ENCODE data around the gene COL4A1.

Gene COL4A1

GRCh38 chr13:110336681-110337080, 29.7 kb upstream of the COL4A1 start:
- H3K4ac ChIP-seq (ENCODE audit: low read depth, low read length): no peak overlapping the region
- H3K23ac ChIP-seq (ENCODE audit: low read length): no peak overlapping the region
- no peak overlapping the region for H4K5ac ChIP-seq (ENCODE audit: low read length)
- H3K4me1 ChIP-seq (ENCODE audit: control insufficient read depth, low read depth, low read length): peaks cover 8% of the 10 kb centered on the region
- peaks cover 9% of the 10 kb centered on the region for H3K79me1 ChIP-seq (ENCODE audit: low read length)
- no peak overlapping the region for H2AK5ac ChIP-seq (ENCODE audit: low read length)
- no peak overlapping the region for H3K27ac ChIP-seq (ENCODE audit: low read depth, low read length)
- H3K4me3 ChIP-seq (ENCODE audit: low read length): no peak overlapping the region
- H2BK120ac ChIP-seq (ENCODE audit: low read depth, low read length): no peak overlapping the region
- H3K9ac ChIP-seq (ENCODE audit: low read length): no peak overlapping the region
- H2BK5ac ChIP-seq (ENCODE audit: low read length): no peak overlapping the region
- no peak overlapping the region for H3K18ac ChIP-seq (ENCODE audit: low read length)
- no peak for DNase-seq
- no CpG with 5 or more reads among the region's 5 CpGs for WGBS (ENCODE audit: extremely low coverage, insufficient coverage, low lambda C conversion rate)
- H3K36me3 ChIP-seq (ENCODE audit: control insufficient read depth, insufficient read depth, low read length): no peaks in the 10 kb centered on the region
- H3K4me2 ChIP-seq (ENCODE audit: low read length): no peak overlapping the region
- no peaks in the 10 kb centered on the region for H3K79me2 ChIP-seq (ENCODE audit: control insufficient read depth, insufficient read depth, low read length)
- no peak overlapping the region for H2BK15ac ChIP-seq (replicated peaks; ENCODE audit: low read depth)
- no peak overlapping the region for H4K8ac ChIP-seq (ENCODE audit: low read depth, low read length)
- H3K56ac ChIP-seq (ENCODE audit: low read length): no peak overlapping the region
- no peaks in the 10 kb centered on the region for H3K27me3 ChIP-seq (ENCODE audit: insufficient read depth, low read length, poor library complexity)

- WGBS (ENCODE audit: extremely low coverage, insufficient coverage, low lambda C conversion rate): no CpG with 5 or more reads among the region's 9 CpGs
- no peak overlapping the region for H3K9ac ChIP-seq (ENCODE audit: low read length)
- H3K27me3 ChIP-seq (ENCODE audit: insufficient read depth, low read length, poor library complexity): no peaks in the 10 kb centered on the region
- H3K4me1 ChIP-seq (ENCODE audit: control insufficient read depth, low read depth, low read length): peaks cover 8% of the 10 kb centered on the region
- no peak overlapping the region for H3K18ac ChIP-seq (ENCODE audit: low read length)
- no peak overlapping the region for H3K23ac ChIP-seq (ENCODE audit: low read length)
- H4K5ac ChIP-seq (ENCODE audit: low read length): no peak overlapping the region
- H3K56ac ChIP-seq (ENCODE audit: low read length): no peak overlapping the region
- H3K79me2 ChIP-seq (ENCODE audit: control insufficient read depth, insufficient read depth, low read length): no peaks in the 10 kb centered on the region
- H3K4me2 ChIP-seq (ENCODE audit: low read length): no peak overlapping the region
- H3K79me1 ChIP-seq (ENCODE audit: low read length): peaks cover 11% of the 10 kb centered on the region
- no peak overlapping the region for H3K4me3 ChIP-seq (ENCODE audit: low read length)
- H2BK120ac ChIP-seq (ENCODE audit: low read depth, low read length): no peak overlapping the region
- no peak for DNase-seq
- no peaks in the 10 kb centered on the region for H3K36me3 ChIP-seq (ENCODE audit: control insufficient read depth, insufficient read depth, low read length)
- no peak overlapping the region for H3K27ac ChIP-seq (ENCODE audit: low read depth, low read length)
- no peak overlapping the region for H2AK5ac ChIP-seq (ENCODE audit: low read length)
- no peak overlapping the region for H3K4ac ChIP-seq (ENCODE audit: low read depth, low read length)
- H4K8ac ChIP-seq (ENCODE audit: low read depth, low read length): no peak overlapping the region
- no peak overlapping the region for H2BK5ac ChIP-seq (ENCODE audit: low read length)
- H2BK15ac ChIP-seq (replicated peaks; ENCODE audit: low read depth): no peak overlapping the region
Observed at GRCh38 chr13:110336108-110336507, 29.2 kb upstream of the COL4A1 start.

- Histone ChIP-seq H3K9ac (ENCODE audit: low read length) (no peak overlapping the region), H3K79me1 (ENCODE audit: low read length) (peaks cover 7% of the 10 kb centered on the region), H3K27ac (ENCODE audit: low read depth, low read length) (no peak overlapping the region), H3K27me3 (ENCODE audit: insufficient read depth, low read length, poor library complexity) (no peaks in the 10 kb centered on the region), H3K4me2 (ENCODE audit: low read length) (no peak overlapping the region), H3K4me1 (ENCODE audit: control insufficient read depth, low read depth, low read length) (peaks cover 5% of the 10 kb centered on the region), H3K36me3 (ENCODE audit: control insufficient read depth, insufficient read depth, low read length) (no peaks in the 10 kb centered on the region), H3K23ac (ENCODE audit: low read length) (no peak overlapping the region), H3K18ac (ENCODE audit: low read length) (no peak overlapping the region), H3K4me3 (ENCODE audit: low read length) (no peak overlapping the region), H2BK15ac (replicated peaks; ENCODE audit: low read depth) (no peak overlapping the region), H4K8ac (ENCODE audit: low read depth, low read length) (no peak overlapping the region), H3K79me2 (ENCODE audit: control insufficient read depth, insufficient read depth, low read length) (no peaks in the 10 kb centered on the region), H2BK120ac (ENCODE audit: low read depth, low read length) (no peak overlapping the region), H2BK5ac (ENCODE audit: low read length) (no peak overlapping the region), H3K4ac (ENCODE audit: low read depth, low read length) (no peak overlapping the region), H3K56ac (ENCODE audit: low read length) (no peak overlapping the region), H2AK5ac (ENCODE audit: low read length) (no peak overlapping the region), H4K5ac (ENCODE audit: low read length) (no peak overlapping the region)
- WGBS (ENCODE audit: extremely low coverage, insufficient coverage, low lambda C conversion rate): no CpG with 5 or more reads among the region's 11 CpGs
- DNase-seq: no peak
Observed at GRCh38 chr13:110334841-110335490, 28.0 kb upstream of the COL4A1 start.

GRCh38 chr13:110334256-110334655, 27.3 kb upstream of the COL4A1 start:
- H3K4ac ChIP-seq (ENCODE audit: low read depth, low read length): no peak overlapping the region
- H2BK120ac ChIP-seq (ENCODE audit: low read depth, low read length): no peak overlapping the region
- H3K79me1 ChIP-seq (ENCODE audit: low read length): peaks cover 7% of the 10 kb centered on the region
- H2AK5ac ChIP-seq (ENCODE audit: low read length): no peak overlapping the region
- H3K79me2 ChIP-seq (ENCODE audit: control insufficient read depth, insufficient read depth, low read length): no peaks in the 10 kb centered on the region
- H3K4me1 ChIP-seq (ENCODE audit: control insufficient read depth, low read depth, low read length): peaks cover 5% of the 10 kb centered on the region
- H3K4me2 ChIP-seq (ENCODE audit: low read length): no peak overlapping the region
- no peak overlapping the region for H3K4me3 ChIP-seq (ENCODE audit: low read length)
- no peak overlapping the region for H3K56ac ChIP-seq (ENCODE audit: low read length)
- no peak overlapping the region for H3K27ac ChIP-seq (ENCODE audit: low read depth, low read length)
- H2BK15ac ChIP-seq (replicated peaks; ENCODE audit: low read depth): no peak overlapping the region
- no peak overlapping the region for H3K18ac ChIP-seq (ENCODE audit: low read length)
- no peaks in the 10 kb centered on the region for H3K27me3 ChIP-seq (ENCODE audit: insufficient read depth, low read length, poor library complexity)
- no peak overlapping the region for H2BK5ac ChIP-seq (ENCODE audit: low read length)
- no peak overlapping the region for H4K8ac ChIP-seq (ENCODE audit: low read depth, low read length)
- WGBS (ENCODE audit: extremely low coverage, insufficient coverage, low lambda C conversion rate): no CpG with 5 or more reads among the region's 8 CpGs
- H3K23ac ChIP-seq (ENCODE audit: low read length): no peak overlapping the region
- DNase-seq: no peak
- H4K5ac ChIP-seq (ENCODE audit: low read length): no peak overlapping the region
- no peaks in the 10 kb centered on the region for H3K36me3 ChIP-seq (ENCODE audit: control insufficient read depth, insufficient read depth, low read length)
- H3K9ac ChIP-seq (ENCODE audit: low read length): no peak overlapping the region

GRCh38 chr13:110333837-110334236, 26.9 kb upstream of the COL4A1 start:
- no peak overlapping the region for H3K18ac ChIP-seq (ENCODE audit: low read length)
- H3K27me3 ChIP-seq (ENCODE audit: insufficient read depth, low read length, poor library complexity): no peaks in the 10 kb centered on the region
- H3K36me3 ChIP-seq (ENCODE audit: control insufficient read depth, insufficient read depth, low read length): no peaks in the 10 kb centered on the region
- H3K4me3 ChIP-seq (ENCODE audit: low read length): no peak overlapping the region
- H2BK5ac ChIP-seq (ENCODE audit: low read length): no peak overlapping the region
- H3K4ac ChIP-seq (ENCODE audit: low read depth, low read length): no peak overlapping the region
- peaks cover 7% of the 10 kb centered on the region for H3K79me1 ChIP-seq (ENCODE audit: low read length)
- no peak overlapping the region for H3K9ac ChIP-seq (ENCODE audit: low read length)
- no CpG with 5 or more reads among the region's 12 CpGs for WGBS (ENCODE audit: extremely low coverage, insufficient coverage, low lambda C conversion rate)
- no peak for DNase-seq
- H4K8ac ChIP-seq (ENCODE audit: low read depth, low read length): no peak overlapping the region
- no peak overlapping the region for H3K27ac ChIP-seq (ENCODE audit: low read depth, low read length)
- H3K79me2 ChIP-seq (ENCODE audit: control insufficient read depth, insufficient read depth, low read length): no peaks in the 10 kb centered on the region
- no peak overlapping the region for H3K23ac ChIP-seq (ENCODE audit: low read length)
- no peak overlapping the region for H2BK120ac ChIP-seq (ENCODE audit: low read depth, low read length)
- no peak overlapping the region for H2BK15ac ChIP-seq (replicated peaks; ENCODE audit: low read depth)
- H3K56ac ChIP-seq (ENCODE audit: low read length): no peak overlapping the region
- H4K5ac ChIP-seq (ENCODE audit: low read length): no peak overlapping the region
- no peak overlapping the region for H2AK5ac ChIP-seq (ENCODE audit: low read length)
- no peak overlapping the region for H3K4me2 ChIP-seq (ENCODE audit: low read length)
- peaks cover 5% of the 10 kb centered on the region for H3K4me1 ChIP-seq (ENCODE audit: control insufficient read depth, low read depth, low read length)

GRCh38 chr13:110332750-110333149, 25.8 kb upstream of the COL4A1 start:
- Histone ChIP-seq H3K27me3 (ENCODE audit: insufficient read depth, low read length, poor library complexity) (no peaks in the 10 kb centered on the region), H3K23ac (ENCODE audit: low read length) (no peak overlapping the region), H2BK120ac (ENCODE audit: low read depth, low read length) (no peak overlapping the region), H3K36me3 (ENCODE audit: control insufficient read depth, insufficient read depth, low read length) (no peaks in the 10 kb centered on the region), H2AK5ac (ENCODE audit: low read length) (no peak overlapping the region), H2BK5ac (ENCODE audit: low read length) (no peak overlapping the region), H3K9ac (ENCODE audit: low read length) (no peak overlapping the region), H3K79me1 (ENCODE audit: low read length) (peaks cover 7% of the 10 kb centered on the region), H4K8ac (ENCODE audit: low read depth, low read length) (no peak overlapping the region), H3K56ac (ENCODE audit: low read length) (no peak overlapping the region), H3K79me2 (ENCODE audit: control insufficient read depth, insufficient read depth, low read length) (no peaks in the 10 kb centered on the region), H3K27ac (ENCODE audit: low read depth, low read length) (no peak overlapping the region), H3K18ac (ENCODE audit: low read length) (no peak overlapping the region), H3K4me1 (ENCODE audit: control insufficient read depth, low read depth, low read length) (no peaks in the 10 kb centered on the region), H3K4me2 (ENCODE audit: low read length) (no peak overlapping the region), H3K4me3 (ENCODE audit: low read length) (no peak overlapping the region), H2BK15ac (replicated peaks; ENCODE audit: low read depth) (no peak overlapping the region), H4K5ac (ENCODE audit: low read length) (no peak overlapping the region), H3K4ac (ENCODE audit: low read depth, low read length) (no peak overlapping the region)
- DNase-seq: no peak
- WGBS (ENCODE audit: extremely low coverage, insufficient coverage, low lambda C conversion rate): no CpG with 5 or more reads among the region's 2 CpGs
